GM21360 (cell line): ENCODE measurements around the gene SLC41A1.
"Not testable (repeated sequence)": the region's sequence is repeated elsewhere in the genome, so short reads cannot be mapped to it uniquely, and the experiment has no call there.

Experiments
- ATAC-seq: cut with Tn5 transposase; IDR thresholded peaks from one replicate; pipeline ENCODE4 v1.9.1; 2021; ENCODE audit warnings: mild to moderate bottlenecking, moderate library complexity; ENCODE audit not compliant: unreplicated experiment

SLC41A1 gene

DNA sequence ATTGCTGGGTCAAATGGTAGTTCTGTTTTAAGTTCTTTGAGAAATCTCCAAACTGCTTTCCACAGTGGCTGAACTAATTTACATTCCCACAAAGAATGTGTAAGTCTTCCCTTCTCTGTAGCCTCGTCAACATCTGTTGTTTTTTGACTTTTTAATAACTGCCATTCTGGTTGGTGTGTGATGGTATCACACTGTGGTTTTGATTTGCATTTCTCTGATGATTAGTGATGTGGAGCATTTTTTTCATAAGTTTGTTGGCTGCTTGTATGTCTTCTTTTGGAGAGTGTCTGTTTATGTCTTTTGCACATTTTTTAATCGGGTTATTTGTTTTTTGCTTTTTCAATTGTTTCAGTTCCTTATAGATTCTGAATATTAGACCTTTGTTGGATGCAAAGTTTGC lies 10.3 kb upstream of the SLC41A1 start:
- not testable (repeated sequence) for ATAC-seq

DNA sequence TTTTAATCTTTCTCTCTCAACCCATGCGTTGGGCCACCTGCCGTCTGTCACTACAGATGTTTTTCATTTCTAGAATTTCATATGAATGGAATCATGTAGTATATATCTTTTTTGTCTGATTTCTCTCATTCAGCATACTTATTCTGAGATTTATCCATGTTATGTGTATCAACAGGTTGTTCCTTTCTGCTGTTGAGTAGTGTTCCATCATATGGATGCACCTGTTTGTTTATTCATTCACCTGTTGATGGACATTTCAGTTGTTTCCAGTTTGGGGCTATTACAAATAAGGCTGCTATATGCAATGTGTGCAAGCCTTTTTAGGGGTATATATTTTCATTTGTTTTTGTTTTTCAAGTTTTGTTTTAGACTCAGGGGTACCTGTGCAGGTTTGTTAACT lies 9.4 kb upstream of the SLC41A1 start:
- ATAC-seq = no peak

DNA sequence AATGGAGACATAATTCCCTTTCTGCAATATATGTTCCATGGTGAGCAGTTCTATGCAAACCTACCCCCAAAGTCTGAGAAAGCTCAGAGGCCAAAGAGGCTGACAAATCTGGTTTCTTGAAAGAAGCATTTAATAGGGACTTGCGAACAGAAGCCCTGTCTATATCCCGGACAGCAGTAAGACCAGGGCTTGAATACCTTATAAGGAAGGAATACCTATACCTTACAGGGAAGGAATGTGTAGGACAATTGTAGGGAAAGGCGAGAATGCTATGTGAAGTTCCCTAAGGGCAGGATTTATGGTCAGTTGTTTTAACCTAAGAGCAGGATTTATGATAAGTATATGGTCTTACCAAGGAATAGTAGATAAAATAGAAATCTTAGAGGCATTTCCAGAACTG lies 5.0 kb upstream of the SLC41A1 start:
- no peak for ATAC-seq

DNA sequence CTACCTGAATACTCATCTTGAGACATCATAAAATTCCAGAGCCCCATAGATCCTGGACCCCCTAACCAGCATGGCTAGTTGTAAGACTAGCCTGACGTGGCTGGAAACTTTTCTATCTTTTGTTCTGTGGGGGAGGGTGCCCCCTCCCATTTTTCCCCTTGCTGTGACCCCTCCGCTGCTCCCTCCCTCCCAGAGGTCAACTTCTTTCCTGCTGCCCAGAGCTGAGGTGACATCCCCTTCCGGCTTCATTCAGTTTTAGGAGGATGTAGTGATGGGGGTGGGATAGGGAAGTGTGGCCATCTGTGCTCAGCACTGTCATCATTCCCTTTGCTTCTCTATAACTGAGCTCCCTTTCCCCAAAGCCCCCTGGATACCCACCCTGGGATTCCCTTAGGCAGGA lies 4.4 kb upstream of the SLC41A1 start:
- ATAC-seq = no peak

DNA sequence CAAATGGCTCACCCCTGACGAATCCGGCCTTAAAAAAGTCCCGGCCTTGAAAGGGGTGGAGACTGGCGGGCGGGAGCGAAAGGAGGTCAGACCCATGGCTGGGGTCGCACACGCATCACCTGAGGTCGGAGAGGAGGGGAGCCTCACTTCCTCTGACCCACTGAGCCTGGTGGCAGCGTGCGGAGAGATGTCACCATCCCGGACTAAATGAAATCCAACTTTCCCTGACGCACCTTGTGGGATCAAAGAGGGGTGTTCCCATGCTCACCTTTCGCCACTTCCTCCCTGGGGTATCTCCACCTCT lies 709 bp upstream of the SLC41A1 start:
- ATAC-seq = no peak

DNA sequence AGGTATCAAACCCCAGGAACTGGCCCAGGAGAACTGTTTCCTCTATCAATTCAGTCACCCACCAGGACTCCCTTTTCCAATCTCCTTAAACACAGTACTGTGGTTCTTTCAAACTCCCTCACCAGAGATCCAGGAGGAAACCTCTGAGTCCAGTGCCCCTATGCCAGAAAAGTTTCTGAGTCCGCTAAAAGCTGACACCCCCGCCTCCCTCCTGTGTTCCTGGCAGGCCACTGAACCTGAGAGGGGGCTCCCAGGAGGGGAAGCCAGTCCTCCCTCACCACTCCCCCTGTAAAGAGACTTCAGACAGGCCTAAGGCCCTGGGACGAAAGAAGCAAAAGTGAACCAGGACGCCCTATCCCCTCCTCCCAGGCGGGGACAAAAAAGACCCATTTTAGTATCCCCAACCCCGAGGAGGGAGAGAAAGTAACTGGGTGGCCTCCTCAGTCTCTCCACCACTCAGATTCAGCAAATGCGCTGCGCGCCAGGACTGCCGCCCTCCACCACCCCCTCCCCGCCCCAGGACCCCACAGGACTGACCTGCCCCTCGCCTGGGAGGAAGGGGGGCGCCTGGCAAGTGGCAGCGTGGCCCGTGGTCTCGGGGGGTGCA lies 624 bp downstream of the SLC41A1 start:
- no peak for ATAC-seq

DNA sequence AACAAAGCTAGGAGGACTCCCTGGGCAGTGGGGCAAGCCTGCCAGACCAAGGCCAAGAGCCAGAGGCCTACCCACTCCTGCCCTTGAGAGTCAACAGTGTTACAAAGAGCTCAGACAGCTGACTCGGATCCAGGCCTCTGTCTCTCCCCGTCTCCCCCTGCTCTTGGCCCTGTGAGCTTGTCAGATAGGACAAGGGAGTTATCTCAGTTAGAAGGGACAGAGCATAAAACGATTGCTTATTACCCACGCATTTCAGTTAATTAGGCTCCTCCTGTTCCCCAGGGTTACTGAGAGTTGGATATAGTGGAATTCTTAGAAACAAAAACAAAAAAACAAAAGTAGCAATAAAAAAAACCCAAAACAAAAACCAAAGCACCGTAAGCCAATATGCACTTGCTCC lies 1.3 kb downstream of the SLC41A1 start:
- no peak for ATAC-seq

DNA sequence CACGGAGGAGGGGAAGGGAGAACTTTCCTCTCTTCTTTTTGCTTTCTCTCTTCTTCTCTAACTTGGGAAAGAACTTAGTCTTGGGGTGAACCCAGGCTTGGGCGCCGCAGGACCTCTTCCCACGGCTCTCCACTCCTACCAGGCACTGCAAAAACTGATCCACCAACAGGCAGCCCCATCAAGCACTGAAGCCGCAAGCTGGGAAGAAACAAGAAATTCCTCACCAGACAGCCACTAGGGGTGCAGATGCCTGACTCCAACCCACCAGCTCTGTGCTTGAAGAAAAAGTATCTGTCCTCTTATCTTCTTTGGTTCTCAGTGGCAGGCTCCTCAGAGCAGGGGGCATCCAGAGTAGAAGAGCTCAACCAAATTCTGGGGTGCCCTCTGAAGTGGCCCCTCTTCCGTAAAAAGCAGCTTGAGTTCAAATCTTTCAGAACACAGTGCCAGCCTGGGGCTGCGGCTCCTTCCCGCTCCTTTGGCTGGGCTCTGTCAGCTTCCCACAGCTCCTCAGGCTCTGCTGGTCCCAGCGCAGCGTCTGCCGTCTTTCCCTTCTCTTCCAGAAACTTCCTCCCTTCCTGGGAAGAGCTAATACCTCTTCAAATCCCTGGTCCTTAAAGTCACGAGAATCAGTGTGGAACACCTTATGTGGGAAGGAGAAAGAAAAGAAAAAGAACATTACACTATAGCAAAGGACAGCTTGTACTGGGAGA lies 2.4 kb downstream of the SLC41A1 start:
- ATAC-seq = no peak

DNA sequence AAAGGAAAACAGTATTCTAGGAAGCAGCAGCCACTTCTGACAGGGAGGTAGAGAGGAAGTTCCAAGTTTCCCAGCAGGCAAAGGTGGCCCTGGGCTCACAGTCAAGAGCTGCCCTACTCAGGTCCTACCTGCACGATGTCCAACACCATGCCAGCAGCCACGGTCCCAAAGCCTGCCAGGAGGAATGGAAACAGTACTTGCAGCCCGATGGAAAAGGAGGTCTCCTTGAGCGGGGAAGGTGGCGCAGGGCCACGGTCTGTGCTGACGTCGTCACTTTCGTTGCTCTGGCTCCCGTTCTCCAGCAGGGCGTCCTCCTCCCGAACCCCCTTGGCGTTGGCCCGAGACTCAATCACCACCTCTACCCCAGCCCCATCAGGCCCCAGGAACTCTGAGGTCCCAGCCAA lies 3.1 kb downstream of the SLC41A1 start:
- ATAC-seq = no peak

DNA sequence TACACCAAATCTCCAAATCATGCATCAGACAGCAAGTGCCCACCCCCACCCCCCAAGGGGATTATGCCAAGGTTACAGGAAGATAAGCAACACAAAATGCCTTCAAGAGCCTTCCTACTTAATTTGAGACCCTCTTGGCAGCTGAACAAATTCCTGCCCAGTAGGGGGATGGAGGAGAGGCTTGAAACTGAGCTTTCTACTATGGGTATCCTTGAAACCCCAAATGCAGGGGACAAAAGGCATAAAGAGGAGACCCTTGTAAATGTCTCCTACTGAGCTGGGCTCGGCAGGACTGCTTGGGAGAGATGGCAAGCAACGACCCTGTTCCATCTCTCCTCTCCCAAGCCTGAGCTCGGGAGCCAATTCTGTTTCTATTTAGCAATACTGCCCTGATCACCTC lies 3.5 kb downstream of the SLC41A1 start:
- no peak for ATAC-seq

DNA sequence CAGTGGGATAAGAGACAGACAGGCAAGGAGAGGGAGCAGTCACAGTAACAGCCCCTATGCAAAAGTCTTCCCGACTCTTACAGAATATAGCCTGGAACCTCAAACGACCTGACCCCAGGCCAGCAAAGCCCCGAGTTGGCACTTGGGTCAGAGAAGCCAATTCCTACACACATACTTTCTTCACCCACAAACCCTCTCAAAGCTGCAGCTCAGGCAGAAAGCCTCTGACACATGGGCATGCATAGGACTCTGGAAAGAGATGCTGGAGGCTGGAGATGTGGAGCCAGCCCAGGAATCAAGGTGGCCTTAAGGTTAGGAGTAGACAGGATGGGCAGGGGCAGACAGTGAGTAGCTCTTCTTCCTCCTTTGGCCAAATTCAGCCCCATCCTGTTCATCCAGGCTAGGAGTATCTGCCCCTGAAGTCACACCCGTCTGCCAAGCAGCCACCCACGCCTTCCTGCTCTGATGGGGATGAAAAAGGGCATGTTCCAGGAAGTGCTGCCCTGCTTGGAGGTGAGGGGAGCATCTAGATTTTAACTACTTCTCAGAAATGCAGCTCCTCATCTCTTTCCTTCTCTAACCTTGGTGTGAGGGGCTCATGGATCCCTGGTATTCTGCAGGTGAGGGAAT lies 7.8 kb downstream of the SLC41A1 start:
- ATAC-seq = no peak

DNA sequence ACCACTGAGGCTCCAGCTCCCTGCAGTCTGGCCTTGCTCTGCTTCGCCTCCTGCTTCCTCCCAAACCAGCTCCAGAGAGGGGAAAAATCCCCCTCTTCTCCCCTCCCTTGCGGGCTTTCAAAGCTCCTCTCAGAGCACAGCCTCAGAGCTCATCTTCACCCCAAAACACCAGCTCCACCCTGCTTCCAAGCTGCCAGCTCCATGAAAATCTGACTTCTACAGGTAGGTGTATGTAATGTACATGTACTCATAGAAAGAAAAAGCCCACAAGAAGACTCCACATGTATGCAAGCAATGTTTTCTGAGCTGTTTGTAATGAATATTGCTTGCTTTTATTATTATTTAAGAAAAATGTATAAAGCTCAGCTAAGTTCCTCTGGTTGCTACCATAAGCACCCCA lies 8.4 kb downstream of the SLC41A1 start:
- no peak for ATAC-seq

DNA sequence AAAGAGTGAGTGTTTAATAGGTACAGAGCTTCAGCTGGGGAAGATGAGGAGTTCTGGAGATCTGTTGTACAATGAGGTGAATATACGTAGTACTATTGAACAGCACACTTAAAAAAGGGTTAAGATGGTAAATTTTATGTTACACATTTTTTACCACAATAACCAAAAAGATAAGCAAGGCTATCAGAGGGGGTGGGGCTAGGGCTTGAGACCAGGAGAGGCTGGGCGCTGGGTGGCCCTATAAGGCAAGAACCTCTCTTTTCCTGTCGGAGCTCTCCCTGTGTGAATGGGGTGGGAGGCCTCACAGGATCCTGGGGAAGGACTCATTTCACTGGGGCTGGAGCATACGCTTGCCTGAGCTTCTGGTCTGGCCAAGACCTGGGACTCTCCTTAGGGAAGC lies 9.0 kb downstream of the SLC41A1 start:
- no peak for ATAC-seq

DNA sequence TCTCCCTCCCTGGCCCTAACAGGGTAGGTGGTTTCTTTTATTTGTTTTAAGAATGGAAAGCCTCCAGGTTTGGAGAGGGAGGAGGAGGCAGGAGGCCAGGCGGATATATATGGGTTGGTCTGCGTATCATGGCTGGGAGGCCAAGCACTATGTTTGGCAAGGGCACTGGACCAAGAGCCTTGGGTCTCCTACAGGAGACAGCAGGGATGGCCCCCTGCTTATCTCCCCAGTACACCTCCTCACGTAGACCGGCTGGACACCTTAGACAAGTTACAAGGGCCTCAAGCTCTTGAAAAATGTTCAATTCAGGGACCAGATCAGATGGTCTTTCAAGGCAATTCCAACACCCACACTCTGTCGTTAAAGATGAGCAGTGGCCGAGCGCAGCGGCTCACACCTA lies 10.9 kb downstream of the SLC41A1 start:
- no peak for ATAC-seq

DNA sequence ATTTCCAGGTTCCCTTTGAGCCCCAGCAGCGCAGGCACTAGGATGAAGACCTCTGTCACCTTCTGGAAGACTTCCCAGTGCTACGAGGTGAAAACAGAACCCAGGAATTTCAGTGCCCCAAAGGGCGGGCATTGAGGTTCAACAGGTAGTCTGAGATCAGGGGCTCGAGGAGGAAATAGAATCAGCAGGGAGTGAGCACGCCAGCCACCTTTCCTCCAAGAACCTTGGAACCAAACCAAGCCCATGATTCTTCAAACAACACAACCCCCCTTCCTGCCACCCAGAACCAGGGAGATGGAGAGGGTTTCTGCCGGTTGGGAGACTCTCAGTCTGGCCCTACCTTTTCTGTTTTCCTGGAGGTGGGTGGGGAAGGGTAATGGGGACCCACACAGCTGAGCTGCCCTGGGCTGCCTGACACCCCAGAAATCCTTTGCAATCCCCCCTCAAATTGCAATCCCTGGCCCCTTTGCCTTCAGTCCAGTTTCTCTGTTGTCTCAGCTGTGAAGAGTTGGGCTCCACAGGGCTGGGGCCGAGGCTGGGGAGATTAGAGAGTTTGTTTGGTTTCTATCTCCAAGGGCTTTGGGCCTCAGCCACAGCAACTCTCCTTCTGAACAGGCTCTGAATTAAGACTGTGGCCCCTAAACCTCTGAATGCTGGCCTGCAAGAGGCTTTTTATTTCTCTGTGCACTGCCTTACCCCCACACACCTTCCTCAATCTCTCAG lies 11.9 kb downstream of the SLC41A1 start:
- ATAC-seq = no peak

DNA sequence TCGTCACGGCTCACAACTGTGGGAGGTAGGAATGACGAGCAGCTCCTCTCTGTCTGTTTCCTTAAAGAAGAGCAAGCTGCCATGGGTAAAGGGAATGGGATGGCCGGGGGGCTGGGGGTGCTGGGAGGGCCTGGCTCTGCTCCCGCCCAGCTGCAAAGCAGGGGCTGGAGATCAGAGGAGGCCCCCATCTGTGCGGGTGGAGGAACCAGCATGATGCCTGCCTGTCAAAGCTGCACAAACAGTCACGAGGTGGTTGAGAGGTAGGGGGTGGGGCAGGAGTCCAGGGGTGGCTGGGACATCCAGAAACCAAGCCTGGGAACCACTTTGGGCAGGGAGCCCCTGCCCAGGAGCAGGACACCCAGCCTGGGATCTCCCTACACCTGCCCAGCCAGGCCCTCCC lies 12.6 kb downstream of the SLC41A1 start:
- no peak for ATAC-seq

DNA sequence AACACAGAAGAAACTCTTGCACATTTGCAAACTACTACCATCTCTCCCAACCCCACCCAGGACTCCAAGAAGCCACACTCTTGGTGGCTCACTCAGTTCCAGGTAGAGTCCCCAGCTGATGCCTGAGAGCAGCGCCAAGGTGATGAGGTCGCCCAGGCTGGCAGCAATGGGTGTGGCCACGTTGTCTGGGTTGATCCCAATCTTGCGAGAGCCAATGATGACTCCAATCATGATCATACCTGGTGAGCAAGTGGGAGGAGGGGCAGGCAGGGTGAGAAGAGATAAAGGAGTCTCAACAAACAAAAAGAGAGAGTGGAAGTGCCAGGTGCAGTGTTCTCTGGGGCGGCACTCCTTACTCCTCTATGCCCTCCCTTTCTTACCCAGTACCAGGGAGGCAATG lies 14.4 kb downstream of the SLC41A1 start:
- ATAC-seq = no peak

DNA sequence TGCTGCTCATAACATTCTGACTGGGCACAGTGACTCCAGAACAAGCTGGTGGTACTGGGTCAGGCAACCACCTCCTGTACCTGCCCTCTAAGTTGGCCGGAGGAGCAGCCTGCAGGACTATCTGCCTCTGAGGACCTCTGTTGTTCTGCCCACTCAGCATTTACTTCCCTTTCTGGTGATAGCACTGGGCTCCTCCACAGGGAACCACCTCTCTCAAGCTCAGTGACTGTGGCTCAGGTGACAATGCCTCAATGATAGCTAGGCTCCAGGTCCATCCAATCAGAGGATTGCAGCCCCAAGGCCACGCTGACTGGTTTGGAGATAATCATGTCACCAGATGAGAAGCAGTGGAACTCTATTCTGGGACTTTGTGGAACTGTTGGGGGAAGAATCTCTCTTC lies 15.8 kb downstream of the SLC41A1 start:
- no peak for ATAC-seq

DNA sequence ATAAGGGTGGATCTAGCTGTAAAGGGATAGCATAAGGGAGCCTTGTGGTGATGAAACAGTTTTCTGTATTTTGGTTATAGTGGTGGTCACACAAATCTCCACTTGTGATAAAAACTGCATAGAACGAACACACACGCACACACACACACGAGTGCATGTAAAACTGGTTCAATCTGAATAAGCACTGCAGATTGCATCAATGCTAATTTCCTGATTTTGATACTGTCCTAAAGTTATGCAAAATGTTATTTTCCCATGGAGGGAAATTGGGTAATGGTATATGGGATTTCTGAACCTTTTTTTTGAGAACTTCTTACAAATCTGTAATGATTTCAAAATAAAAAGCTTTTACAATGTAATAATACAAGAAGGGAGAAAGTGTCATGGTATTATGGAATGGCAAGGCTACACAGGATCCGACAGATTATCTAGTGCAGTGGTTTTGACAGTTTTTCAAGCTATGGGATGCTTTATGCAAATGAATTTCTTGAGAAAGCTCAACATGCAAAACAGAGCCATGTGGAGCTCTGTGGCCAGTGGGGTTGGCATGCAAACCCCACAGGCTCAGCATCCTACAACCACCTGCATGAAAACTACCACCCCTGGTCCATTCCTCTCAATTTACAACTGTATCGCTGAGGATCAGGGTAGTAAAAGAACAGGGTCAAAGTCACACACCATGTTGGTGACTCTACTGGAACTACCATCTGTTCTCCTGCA lies 18.8 kb downstream of the SLC41A1 start:
- no peak for ATAC-seq

DNA sequence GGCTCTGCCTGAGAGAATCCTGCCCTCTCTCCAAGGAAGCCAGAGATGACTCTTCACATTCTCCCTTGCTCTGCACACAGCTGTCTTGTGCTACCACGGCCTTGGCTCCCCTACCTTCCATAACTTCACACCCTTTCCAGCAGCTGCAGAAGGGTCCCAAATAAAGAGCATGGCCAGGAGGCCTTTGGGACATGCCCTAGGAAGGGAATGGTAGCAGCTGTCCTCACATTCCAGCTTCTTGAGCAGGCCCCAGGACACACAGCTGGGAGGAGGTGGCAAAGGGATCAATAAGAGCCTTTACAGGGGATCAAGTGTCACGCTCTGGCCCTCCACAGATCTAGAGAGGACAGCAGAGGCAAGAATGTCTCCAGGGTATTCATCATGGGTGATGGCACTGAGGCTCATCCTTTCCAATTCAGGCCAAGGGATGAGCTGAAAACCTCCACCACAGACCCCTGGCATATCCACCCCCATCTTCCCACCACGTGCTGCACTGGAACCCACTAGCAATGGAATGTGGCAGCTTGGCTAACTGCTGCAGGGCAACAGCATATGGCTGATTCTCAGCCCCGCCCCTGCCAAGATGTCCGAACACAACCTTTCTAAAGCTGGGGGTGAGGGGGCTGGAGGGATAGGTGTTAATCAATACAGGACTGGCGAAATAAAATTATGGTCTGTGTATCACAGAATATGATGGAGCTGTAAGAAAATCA lies 19.9 kb downstream of the SLC41A1 start:
- ATAC-seq = no peak

DNA sequence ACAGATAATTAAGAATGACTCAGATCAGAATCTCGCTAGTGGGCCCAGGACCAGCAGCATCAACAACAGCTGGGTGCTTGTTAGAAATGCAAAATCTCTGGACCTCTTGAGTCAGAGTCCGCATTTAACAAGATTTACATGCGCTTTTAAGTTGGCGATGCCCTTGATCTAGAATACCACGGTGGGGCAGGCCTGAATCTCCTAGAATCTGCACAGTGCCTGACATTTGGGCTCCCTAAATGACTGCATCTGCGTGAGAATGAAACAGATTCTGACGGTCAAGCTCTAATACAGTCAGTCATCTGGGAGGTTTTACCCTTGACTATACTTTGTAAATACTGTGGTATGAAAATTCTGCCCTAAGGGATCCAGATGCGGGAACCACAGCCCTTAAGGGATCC lies 20.5 kb downstream of the SLC41A1 start:
- no peak for ATAC-seq
